Right ventricle myocardium superior (tissue), 1 donor: Measurements from ENCODE around the gene CHD1. TPM values are rescaled to one million over a fixed set of nuclear protein-coding genes. Genes with fewer than 3 reads are reported as not detected.
"Not testable (repeated sequence)": the region's sequence is repeated elsewhere in the genome, so short reads cannot be mapped to it uniquely, and the experiment has no call there.

ENCODE experiments used
- ATAC-seq: fragments of 200-7000 bp; cut with Tn5 transposase; one replicate; pipeline ENCODE4 v1.9.1; 2020; ENCODE audit warnings: mild to moderate bottlenecking; ENCODE audit not compliant: poor library complexity
- DNase-seq: peaks from one replicate; pipeline ENCODE4 v3.0.0-alpha.2; 2020
- intact Hi-C: fragments of 100-400 bp; cut with DNase I; formaldehyde crosslinking; loops from one replicate; pipeline ENCODE4 v1.11.2; 2022
- long read RNA-seq: library from polyadenylated mRNA; unstranded; transcript quantifications from one replicate; pipeline ENCODE4 v2.0.0, GENCODE V29; 2021
- total RNA-seq: library from RNA; stranded (reverse); fragmentation: NEBNext Ultra II Directional; extraction: Animal tissue kit (Norgen Biotek cat#: 25700); gene quantifications from one replicate; pipeline ENCODE4 v1.2.1, GENCODE V29; 2021
- donor health status: DM: no; HTN: yes; CAD: no; lungs with severe emphysema.

CHD1 gene
- 11.8 TPM for total RNA-seq
- long read RNA-seq, full-length matches to known transcripts: 1 of 3 reads
- long read RNA-seq, partial matches to known transcripts: 1 of 3 reads
- long read RNA-seq, other reads (novel, unspliced or antisense): 1 of 3 reads

GRCh38 chr5:98928873-98929709 is at the start of gene CHD1:
CHD1 (minus strand) TSS chr5:98929007; CDS start chr5:98926386, 2,621 bp downstream.
- peak; percentile 97 for DNase-seq
- intact Hi-C loops: no loop called here
- peak; percentile 95 for ATAC-seq

- intact Hi-C loops: no loop called here
- no peak for DNase-seq
- ATAC-seq: no peak
Measured at GRCh38 chr5:98978528-98978927, 49.7 kb upstream of the CHD1 start.

- ATAC-seq: no peak
- DNase-seq: no peak
- intact Hi-C loops: no loop called here
Measured at GRCh38 chr5:98977723-98978122, 48.9 kb upstream of the CHD1 start.

GRCh38 chr5:98975682-98976407 is 47.0 kb upstream of the CHD1 start:
- intact Hi-C loops: no loop called here
- DNase-seq (no peak), ATAC-seq (no peak)

- no peak for ATAC-seq
Measured at GRCh38 chr5:98975223-98975622, 46.4 kb upstream of the CHD1 start.

GRCh38 chr5:98969400-98969799 is 40.6 kb upstream of the CHD1 start:
- ATAC-seq (no peak), DNase-seq (no peak)
- intact Hi-C loops: no loop called here

More at GRCh38 chr5:98975223-98975622, 46.4 kb upstream of the CHD1 start:
- DNase-seq: no peak
- intact Hi-C loops: no loop called here

GRCh38 chr5:98968056-98968564 is 39.3 kb upstream of the CHD1 start:
- no peak for DNase-seq
- intact Hi-C loops: no loop called here
- ATAC-seq: no peak

GRCh38 chr5:98965226-98965625 is 36.4 kb upstream of the CHD1 start:
- no peak for ATAC-seq
- intact Hi-C loops: no loop called here
- no peak for DNase-seq

- intact Hi-C loops: no loop called here
- no peak for ATAC-seq
- no peak for DNase-seq
Measured at GRCh38 chr5:98964621-98965020, 35.8 kb upstream of the CHD1 start.

- no peak for ATAC-seq
- intact Hi-C loops: no loop called here
- no peak for DNase-seq
Measured at GRCh38 chr5:98963019-98963418, 34.2 kb upstream of the CHD1 start.

- intact Hi-C loops: no loop called here
- no peak for ATAC-seq
- no peak for DNase-seq
Measured at GRCh38 chr5:98962587-98962986, 33.8 kb upstream of the CHD1 start.

- ATAC-seq (no peak), DNase-seq (no peak)
- intact Hi-C loops: no loop called here
Measured at GRCh38 chr5:98961665-98962344, 33.0 kb upstream of the CHD1 start.

GRCh38 chr5:98957307-98957706 is 28.5 kb upstream of the CHD1 start:
- ATAC-seq (no peak), DNase-seq (no peak)
- intact Hi-C loops: no loop called here

GRCh38 chr5:98955888-98956287 is 27.1 kb upstream of the CHD1 start:
- DNase-seq, ATAC-seq, intact Hi-C loops: not testable (repeated sequence)

GRCh38 chr5:98955471-98955870 is 26.7 kb upstream of the CHD1 start:
- ATAC-seq, DNase-seq: not testable (repeated sequence)

GRCh38 chr5:98954392-98955028 is 25.7 kb upstream of the CHD1 start:
- intact Hi-C loops: no loop called here
- DNase-seq: no peak
- no peak for ATAC-seq

More at GRCh38 chr5:98955471-98955870, 26.7 kb upstream of the CHD1 start:
- intact Hi-C loops: not testable (repeated sequence)

GRCh38 chr5:98942847-98943246 is 14.0 kb upstream of the CHD1 start:
- intact Hi-C loops: no loop called here
- DNase-seq: no peak

GRCh38 chr5:98941131-98941883 is 12.5 kb upstream of the CHD1 start:
- ATAC-seq: no peak
- intact Hi-C loops: no loop called here
- DNase-seq: no peak

More at GRCh38 chr5:98942847-98943246, 14.0 kb upstream of the CHD1 start:
- ATAC-seq: no peak
